H1 (cell line): Measurements from ENCODE around the gene MYH10.

Experiments
- CREB1 ChIP-seq: IDR thresholded peaks from 2 replicates; pipeline ENCODE4 v1.6.1; 2012; ENCODE audit warnings: inconsistent platforms
- CTCF ChIP-seq, 3 experiments: IDR thresholded peaks; 1 replicate in 2 of 3; 2 replicates in 1 of 3; pipeline versions ENCODE4 v1.5.1 to v1.6.1; 2011; ENCODE audit warnings: low read length in 3 of 3, mild to moderate bottlenecking in 3 of 3, inconsistent platforms in 2 of 3, low read depth in 1 of 3, moderate library complexity in 1 of 3; ENCODE audit not compliant: insufficient read depth in 1 of 3; ENCODE audit errors: control extremely low read depth in 1 of 3
- EZH2 ChIP-seq: fragments of 200-600 bp; sonication (generic); IDR thresholded peaks from 2 replicates; pipeline ENCODE4 v1.7.1; 2012; ENCODE audit warnings: low read depth, mild to moderate bottlenecking, moderate library complexity, low read length, inconsistent platforms; ENCODE audit not compliant: severe bottlenecking
- RNF2 ChIP-seq: fragments of 200-900, 300-1000 bp; sonication (generic); IDR thresholded peaks from 2 replicates; pipeline ENCODE4 v1.7.1; 2016; ENCODE audit warnings: borderline replicate concordance, low read depth, mild to moderate bottlenecking, antibody characterized with exemption, low read length; ENCODE audit not compliant: poor library complexity, severe bottlenecking; ENCODE audit errors: missing control alignments
- YY1 ChIP-seq: IDR thresholded peaks from 2 replicates; pipeline ENCODE4 v1.6.1; 2011; ENCODE audit warnings: low read depth, mild to moderate bottlenecking, low read length

GRCh38 chr17:8665684-8666083 lies 35.2 kb upstream of the MYH10 start:
- no peak for TF ChIP-seq RNF2
- TF ChIP-seq CREB1, result no peak
- TF ChIP-seq CTCF (IDR thresholded peaks at IDR 0.05; ENCODE audit: control extremely low read depth in 1 of 3, insufficient read depth in 1 of 3, low read depth in 1 of 3, low read length in 3 of 3), result no peak
- no peak for TF ChIP-seq EZH2
- no peak for TF ChIP-seq YY1
